Calu3 (cell line): ENCODE results near the gene KIAA0040. TPM values are rescaled to one million over a fixed set of nuclear protein-coding genes. Genes with fewer than 3 reads are reported as not detected.

ENCODE experiments used
- Bru-seq: library from RNA; stranded (reverse); fragments of 400-500 nt; gene quantifications from one replicate; lab custom pipeline; 2021; lab: Mats Ljungman, UMichigan
- BruChase-seq, 2 experiments: library from RNA; stranded (reverse); fragments of 400-500 nt; gene quantifications; one replicate each; lab custom pipeline; 2021; lab: Mats Ljungman, UMichigan
- BruUV-seq: library from RNA; stranded (reverse); fragments of 400-500 nt; replicated peaks from 2 replicates; lab custom pipeline; 2021; lab: Mats Ljungman, UMichigan
- CTCF ChIA-PET: fragments of 300-600 bp; sonication (Branson Sonifier 250); formaldehyde crosslinking; loops from one replicate; lab custom pipeline; 2022; ENCODE audit warnings: antibody characterized with exemption; lab: Charles Lee
- DNase-seq: peaks from one replicate; pipeline ENCODE4 v3.0.0; 2022
- H3K27ac Mint-ChIP-seq: one replicate; pipeline ENCODE4 v1.8.0; 2022; ENCODE audit warnings: mixed read lengths; ENCODE audit not compliant: unreplicated experiment
- H3K27me3 Mint-ChIP-seq: one replicate; pipeline ENCODE4 v1.8.0; 2022; ENCODE audit warnings: mixed read lengths; ENCODE audit not compliant: unreplicated experiment
- H3K36me3 Mint-ChIP-seq: one replicate; pipeline ENCODE4 v1.8.0; 2022; ENCODE audit warnings: mild to moderate bottlenecking, moderate library complexity, mixed read lengths; ENCODE audit not compliant: insufficient read depth, unreplicated experiment
- H3K4me1 Mint-ChIP-seq: one replicate; pipeline ENCODE4 v1.8.0; 2022; ENCODE audit warnings: mild to moderate bottlenecking, low read depth, mixed read lengths; ENCODE audit not compliant: unreplicated experiment
- H3K4me3 Mint-ChIP-seq: one replicate; pipeline ENCODE4 v1.8.0; 2022; ENCODE audit warnings: mild to moderate bottlenecking, low read depth, moderate library complexity, mixed read lengths; ENCODE audit not compliant: unreplicated experiment
- H3K9me3 Mint-ChIP-seq: one replicate; pipeline ENCODE4 v1.8.0; 2022; ENCODE audit warnings: low read depth, mixed read lengths; ENCODE audit not compliant: unreplicated experiment
- intact Hi-C: fragments of 100-400 bp; cut with micrococcal nuclease; formaldehyde crosslinking; loops from one replicate; pipeline ENCODE4 v1.10.0; 2022; ENCODE audit not compliant: unreplicated experiment
- long read RNA-seq: library from polyadenylated mRNA; stranded (forward); transcript quantifications from one replicate; pipeline ENCODE4 v2.0.0, GENCODE V29; 2022
- total RNA-seq: library from RNA; stranded (reverse); gene quantifications from 2 replicates; pipeline ENCODE4 v1.2.3, GENCODE V29; 2022
- TF ChIP-seq, protein P1 (sequence below): fragments of 200-600 bp; IDR thresholded peaks from one replicate; pipeline ENCODE4 v1.8.0; 2022; ENCODE audit warnings: antibody characterized with exemption; ENCODE audit not compliant: unreplicated experiment

KIAA0040 gene
- 24.3 and 33.4 TPM in 2 replicates for total RNA-seq
- Bru-seq, nascent RNA: percentile 82 among the genes with signal in this experiment
- percentile 69 among the genes with signal in this experiment for BruChase-seq, experiment 1, labeled RNA remaining after a 6-hour chase
- BruChase-seq, experiment 2, labeled RNA remaining after a 2-hour chase: percentile 81 among the genes with signal in this experiment
- long read RNA-seq, full-length matches to known transcripts: 11 of 24 reads
- long read RNA-seq, partial matches to known transcripts: 2 of 24 reads
- long read RNA-seq, other reads (novel, unspliced or antisense): 11 of 24 reads

GRCh38 chr1:175192630-175193526 lies at the start of gene KIAA0040:
KIAA0040 (minus strand) TSS chr1:175192776; CDS start chr1:175161013, 31,763 bp downstream.
- DNase-seq: peak; percentile 87
- Mint-ChIP-seq H3K4me3 (peak within 1 kb of the TSS; percentile 86), H3K9me3 (no peaks in the 10 kb centered on the region), H3K4me1 (peaks cover 49% of the 10 kb centered on the region), H3K36me3 (peaks cover 22% of the 10 kb centered on the region), H3K27ac (peak within 1 kb of the TSS; percentile 89), H3K27me3 (no peaks in the 10 kb centered on the region)
- intact Hi-C loops: loop anchor here (1.0 to 5.0 kb wide), 2 partner anchors 38 to 74 kb away; no protein-coding TSS in a partner anchor
- BruUV-seq: TSS peak; percentile 90
- TF ChIP-seq, protein P1, sequence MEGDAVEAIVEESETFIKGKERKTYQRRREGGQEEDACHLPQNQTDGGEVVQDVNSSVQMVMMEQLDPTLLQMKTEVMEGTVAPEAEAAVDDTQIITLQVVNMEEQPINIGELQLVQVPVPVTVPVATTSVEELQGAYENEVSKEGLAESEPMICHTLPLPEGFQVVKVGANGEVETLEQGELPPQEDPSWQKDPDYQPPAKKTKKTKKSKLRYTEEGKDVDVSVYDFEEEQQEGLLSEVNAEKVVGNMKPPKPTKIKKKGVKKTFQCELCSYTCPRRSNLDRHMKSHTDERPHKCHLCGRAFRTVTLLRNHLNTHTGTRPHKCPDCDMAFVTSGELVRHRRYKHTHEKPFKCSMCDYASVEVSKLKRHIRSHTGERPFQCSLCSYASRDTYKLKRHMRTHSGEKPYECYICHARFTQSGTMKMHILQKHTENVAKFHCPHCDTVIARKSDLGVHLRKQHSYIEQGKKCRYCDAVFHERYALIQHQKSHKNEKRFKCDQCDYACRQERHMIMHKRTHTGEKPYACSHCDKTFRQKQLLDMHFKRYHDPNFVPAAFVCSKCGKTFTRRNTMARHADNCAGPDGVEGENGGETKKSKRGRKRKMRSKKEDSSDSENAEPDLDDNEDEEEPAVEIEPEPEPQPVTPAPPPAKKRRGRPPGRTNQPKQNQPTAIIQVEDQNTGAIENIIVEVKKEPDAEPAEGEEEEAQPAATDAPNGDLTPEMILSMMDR: peak; percentile 13
- CTCF ChIA-PET: interaction anchor here (1.4 to 1.7 kb wide), 3 partner anchors 29 to 41 kb away, joined by 7 to 14 read pairs (median 11); no protein-coding TSS in a partner anchor

GRCh38 chr1:175237389-175237788 lies 44.8 kb upstream of the KIAA0040 start:
- no TSS peak for BruUV-seq
- TF ChIP-seq, protein P1: no peak
- no peaks in the 10 kb centered on the region for H3K4me1 Mint-ChIP-seq
- intact Hi-C loops: no loop called here
- no peak overlapping the region for H3K27ac Mint-ChIP-seq
- no peak for DNase-seq
- no peaks in the 10 kb centered on the region for H3K36me3 Mint-ChIP-seq
- H3K9me3 Mint-ChIP-seq: peaks cover 7% of the 10 kb centered on the region
- CTCF ChIA-PET: no interaction called here
- H3K4me3 Mint-ChIP-seq: no peak overlapping the region
- H3K27me3 Mint-ChIP-seq: peaks cover 7% of the 10 kb centered on the region

- no TSS peak for BruUV-seq
- no peaks in the 10 kb centered on the region for H3K27me3 Mint-ChIP-seq
- H3K36me3 Mint-ChIP-seq: no peaks in the 10 kb centered on the region
- H3K27ac Mint-ChIP-seq: no peak overlapping the region
- H3K4me1 Mint-ChIP-seq: no peaks in the 10 kb centered on the region
- intact Hi-C loops: no loop called here
- TF ChIP-seq, protein P1: no peak
- peaks cover 7% of the 10 kb centered on the region for H3K9me3 Mint-ChIP-seq
- CTCF ChIA-PET: no interaction called here
- no peak overlapping the region for H3K4me3 Mint-ChIP-seq
- no peak for DNase-seq
These were observed 42.1 kb upstream of the KIAA0040 start for GRCh38 chr1:175234639-175235038.

DNA sequence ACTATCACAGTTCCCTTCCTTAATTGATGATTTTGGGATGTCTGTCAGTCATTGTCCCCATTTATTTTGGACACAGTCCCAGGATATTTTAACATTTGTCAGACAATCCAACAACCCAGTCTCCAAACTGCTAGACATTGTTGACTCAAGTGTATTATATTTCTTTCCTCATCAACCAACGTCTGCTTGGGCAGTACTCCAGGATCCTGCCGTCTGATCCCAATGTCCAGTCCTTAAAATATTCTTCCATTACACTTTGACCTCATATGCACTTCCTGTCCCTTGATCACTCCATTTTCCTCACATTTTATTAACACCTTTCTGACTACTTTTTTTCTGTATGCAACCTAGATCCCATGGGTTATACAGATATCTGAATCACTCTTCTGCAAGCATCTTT lies 39.8 kb upstream of the KIAA0040 start:
- Mint-ChIP-seq H3K4me1 (no peaks in the 10 kb centered on the region), H3K27ac (no peak overlapping the region), H3K27me3 (no peaks in the 10 kb centered on the region), H3K4me3 (no peak overlapping the region), H3K9me3 (peaks cover 5% of the 10 kb centered on the region), H3K36me3 (no peaks in the 10 kb centered on the region)
- TF ChIP-seq, protein P1: no peak
- BruUV-seq: no TSS peak
- DNase-seq: no peak
- CTCF ChIA-PET: no interaction called here
- intact Hi-C loops: no loop called here
